DMS53 treated with DMSO at 0.1 percent for 48 hours (cell line): ENCODE measurements around the gene SLC8A2.

Experiments
- DNase-seq: peaks from one replicate; lab custom pipeline; 2025; ENCODE audit not compliant: unreplicated experiment; lab: John Stamatoyannopoulos, UW

SLC8A2 gene

GRCh38 chr19:47461876-47462275 lies 9.8 kb downstream of the SLC8A2 start:
- DNase-seq, result no peak

- no peak for DNase-seq
Measured at GRCh38 chr19:47459477-47459876, 12.2 kb downstream of the SLC8A2 start.

GRCh38 chr19:47458672-47459071 lies 13.0 kb downstream of the SLC8A2 start:
- DNase-seq, result no peak

- DNase-seq, result no peak
Measured at GRCh38 chr19:47456721-47457474, 14.8 kb downstream of the SLC8A2 start.

- DNase-seq, result no peak
Measured at GRCh38 chr19:47450478-47450877, 21.2 kb downstream of the SLC8A2 start.

- DNase-seq, result no peak
Measured at GRCh38 chr19:47448360-47448727, 23.3 kb downstream of the SLC8A2 start.

- DNase-seq, result no peak
Measured at GRCh38 chr19:47447470-47448359, 24.0 kb downstream of the SLC8A2 start.

GRCh38 chr19:47446534-47447469 lies 24.9 kb downstream of the SLC8A2 start:
- DNase-seq, result no peak

GRCh38 chr19:47445937-47446402 lies 25.7 kb downstream of the SLC8A2 start:
- peak; percentile 49 for DNase-seq

- no peak for DNase-seq
Measured at GRCh38 chr19:47445527-47445926, 26.2 kb downstream of the SLC8A2 start.

GRCh38 chr19:47444388-47444821 lies 27.3 kb downstream of the SLC8A2 start:
- no peak for DNase-seq

GRCh38 chr19:47443331-47443730 lies 28.4 kb downstream of the SLC8A2 start:
- DNase-seq, result no peak

GRCh38 chr19:47438793-47439220 lies 32.9 kb downstream of the SLC8A2 start:
- DNase-seq, result no peak

- no peak for DNase-seq
Measured at GRCh38 chr19:47437500-47437899, 34.2 kb downstream of the SLC8A2 start.

- peak; percentile 62 for DNase-seq
Measured at GRCh38 chr19:47436712-47437401, 34.8 kb downstream of the SLC8A2 start.

- DNase-seq, result no peak
Measured at GRCh38 chr19:47435883-47436417, 35.7 kb downstream of the SLC8A2 start.

- no peak for DNase-seq
Measured at GRCh38 chr19:47435196-47435595, 36.5 kb downstream of the SLC8A2 start.

- DNase-seq, result no peak
Measured at GRCh38 chr19:47434088-47434487, 37.6 kb downstream of the SLC8A2 start.

GRCh38 chr19:47433121-47433520 lies 38.6 kb downstream of the SLC8A2 start:
- DNase-seq, result no peak

GRCh38 chr19:47432499-47432898 lies 39.2 kb downstream of the SLC8A2 start:
- DNase-seq, result no peak
